Hepatocyte (in vitro differentiated cells): ENCODE measurements around the gene RBMS1. TPM values are rescaled to one million over a fixed set of nuclear protein-coding genes. Genes with fewer than 3 reads are reported as not detected.

Experiments used
- DNase-seq: peaks from one replicate; pipeline ENCODE4 v3.0.0-alpha.2; 2016; ENCODE audit warnings: low spot score
- H2AFZ ChIP-seq: fragments of 200-600 bp; sonication (generic); 2 replicates; pipeline ENCODE4 v1.6.0; 2016; ENCODE audit warnings: antibody characterized with exemption, mild to moderate bottlenecking
- H3K27ac ChIP-seq: fragments of 200-600 bp; sonication (generic); 2 replicates; pipeline ENCODE4 v1.5.1; 2016; ENCODE audit warnings: mild to moderate bottlenecking
- H3K27me3 ChIP-seq: fragments of 200-600 bp; sonication (generic); 2 replicates; pipeline ENCODE4 v1.6.1; 2016
- H3K36me3 ChIP-seq: fragments of 200-600 bp; sonication (generic); replicated peaks from 2 replicates; pipeline ENCODE4 v1.5.1; 2016; ENCODE audit warnings: low read depth; ENCODE audit not compliant: insufficient read depth
- H3K4me1 ChIP-seq: fragments of 200-600 bp; sonication (generic); 2 replicates; pipeline ENCODE4 v1.5.1; 2016; ENCODE audit warnings: mild to moderate bottlenecking, moderate library complexity; ENCODE audit not compliant: insufficient read depth
- H3K4me2 ChIP-seq: fragments of 200-600 bp; sonication (generic); 2 replicates; pipeline ENCODE4 v1.6.0; 2016
- H3K4me3 ChIP-seq: fragments of 200-600 bp; sonication (generic); 2 replicates; pipeline ENCODE4 v1.5.1; 2016; ENCODE audit warnings: mild to moderate bottlenecking
- H3K79me2 ChIP-seq: fragments of 200-600 bp; sonication (generic); 2 replicates; pipeline ENCODE4 v1.6.0; 2017; ENCODE audit warnings: mild to moderate bottlenecking
- H3K9me2 ChIP-seq: fragments of 200-600 bp; sonication (generic); replicated peaks from 2 replicates; pipeline ENCODE4 v1.6.0; 2017; ENCODE audit warnings: mild to moderate bottlenecking; ENCODE audit not compliant: insufficient read depth
- H3K9me3 ChIP-seq: fragments of 200-600 bp; sonication (generic); 2 replicates; pipeline ENCODE4 v1.5.1; 2016; ENCODE audit warnings: low read depth, mild to moderate bottlenecking
- H4K20me1 ChIP-seq: fragments of 200-600 bp; sonication (generic); 2 replicates; pipeline ENCODE4 v1.6.0; 2016; ENCODE audit warnings: mild to moderate bottlenecking; ENCODE audit not compliant: insufficient read depth, poor library complexity, severe bottlenecking
- EZH2 ChIP-seq: fragments of 200-600 bp; sonication (generic); IDR thresholded peaks from 2 replicates; pipeline ENCODE4 v1.6.1; 2016; ENCODE audit warnings: antibody characterized with exemption, mild to moderate bottlenecking, borderline replicate concordance
- EZH2phosphoT487 ChIP-seq: fragments of 200-600 bp; sonication (generic); IDR thresholded peaks from one replicate; pipeline ENCODE4 v1.6.1; 2018; ENCODE audit warnings: antibody characterized with exemption, mild to moderate bottlenecking, low read depth, moderate library complexity; ENCODE audit not compliant: unreplicated experiment, severe bottlenecking
- WGBS: methylation state at CpG from one replicate; pipeline ENCODE4 v1.1.6; 2016; ENCODE audit warnings: low lambda C conversion rate; ENCODE audit errors: missing lambda C conversion rate; 5-methylcytosine and 5-hydroxymethylcytosine counted together
- polyA plus RNA-seq: library from polyadenylated mRNA; unstranded; fragments of >200 nt; fragmentation: Nextera tagmentation; extraction: Ambion mirVana; gene quantifications from 2 replicates; pipeline ENCODE4 v1.2.1, GENCODE V29; 2016
- total RNA-seq: library from RNA; depleted of rRNA; stranded (reverse); fragments of >200 nt; gene quantifications from 2 replicates; pipeline ENCODE4 v1.2.3, GENCODE V29; 2014
- TF ChIP-seq, protein P1 (sequence below): fragments of 200-600 bp; sonication (generic); IDR thresholded peaks from 2 replicates; pipeline ENCODE4 v1.5.1; 2016; ENCODE audit warnings: antibody characterized with exemption, mild to moderate bottlenecking; ENCODE audit not compliant: poor library complexity

Gene RBMS1
- total and polyA plus RNA-seq, 2 experiments from 2014 or later, result 87.9 to 103 TPM

DNA sequence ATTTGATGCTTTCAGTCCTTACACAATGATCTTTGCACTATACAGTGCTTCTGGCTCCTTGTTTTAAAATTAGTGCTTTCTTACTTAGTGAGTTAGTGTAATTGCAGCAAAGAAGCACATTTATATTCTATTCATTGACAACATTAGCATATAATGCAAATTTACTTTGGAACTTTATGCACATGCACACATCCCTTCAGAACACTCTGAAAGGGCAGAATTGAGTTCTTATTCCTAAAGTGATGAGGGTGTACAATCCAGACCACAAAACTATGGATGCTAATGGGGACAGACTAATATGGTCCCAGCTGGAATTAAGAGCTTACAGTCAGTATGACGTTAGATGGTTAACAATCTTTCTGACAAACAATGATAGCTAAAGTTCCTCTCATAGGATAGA, 127.1 kb downstream of the RBMS1 start:
- Histone ChIP-seq H2AFZ (no peak overlapping the region), H3K9me2 (no peaks in the 10 kb centered on the region), H3K79me2 (peaks cover 94% of the 10 kb centered on the region), H3K27ac (no peak overlapping the region), H3K27me3 (no peaks in the 10 kb centered on the region), H3K4me2 (no peak overlapping the region), H3K9me3 (no peaks in the 10 kb centered on the region), H4K20me1 (peaks cover 41% of the 10 kb centered on the region), H3K4me1 (peaks cover 29% of the 10 kb centered on the region), H3K4me3 (no peak overlapping the region), H3K36me3 (no peaks in the 10 kb centered on the region)
- 72% methylated on average over 1 of the region's 1 CpG for WGBS
- TF ChIP-seq EZH2 (no peak), EZH2phosphoT487 (no peak)
- TF ChIP-seq, protein P1, sequence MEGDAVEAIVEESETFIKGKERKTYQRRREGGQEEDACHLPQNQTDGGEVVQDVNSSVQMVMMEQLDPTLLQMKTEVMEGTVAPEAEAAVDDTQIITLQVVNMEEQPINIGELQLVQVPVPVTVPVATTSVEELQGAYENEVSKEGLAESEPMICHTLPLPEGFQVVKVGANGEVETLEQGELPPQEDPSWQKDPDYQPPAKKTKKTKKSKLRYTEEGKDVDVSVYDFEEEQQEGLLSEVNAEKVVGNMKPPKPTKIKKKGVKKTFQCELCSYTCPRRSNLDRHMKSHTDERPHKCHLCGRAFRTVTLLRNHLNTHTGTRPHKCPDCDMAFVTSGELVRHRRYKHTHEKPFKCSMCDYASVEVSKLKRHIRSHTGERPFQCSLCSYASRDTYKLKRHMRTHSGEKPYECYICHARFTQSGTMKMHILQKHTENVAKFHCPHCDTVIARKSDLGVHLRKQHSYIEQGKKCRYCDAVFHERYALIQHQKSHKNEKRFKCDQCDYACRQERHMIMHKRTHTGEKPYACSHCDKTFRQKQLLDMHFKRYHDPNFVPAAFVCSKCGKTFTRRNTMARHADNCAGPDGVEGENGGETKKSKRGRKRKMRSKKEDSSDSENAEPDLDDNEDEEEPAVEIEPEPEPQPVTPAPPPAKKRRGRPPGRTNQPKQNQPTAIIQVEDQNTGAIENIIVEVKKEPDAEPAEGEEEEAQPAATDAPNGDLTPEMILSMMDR, result no peak
- DNase-seq, result no peak

- Histone ChIP-seq H3K79me2 (peaks cover 94% of the 10 kb centered on the region), H3K27ac (peak overlapping the region; percentile 2)
Observed at GRCh38 chr2:160365716-160366367, 127.8 kb downstream of the RBMS1 start.

DNA sequence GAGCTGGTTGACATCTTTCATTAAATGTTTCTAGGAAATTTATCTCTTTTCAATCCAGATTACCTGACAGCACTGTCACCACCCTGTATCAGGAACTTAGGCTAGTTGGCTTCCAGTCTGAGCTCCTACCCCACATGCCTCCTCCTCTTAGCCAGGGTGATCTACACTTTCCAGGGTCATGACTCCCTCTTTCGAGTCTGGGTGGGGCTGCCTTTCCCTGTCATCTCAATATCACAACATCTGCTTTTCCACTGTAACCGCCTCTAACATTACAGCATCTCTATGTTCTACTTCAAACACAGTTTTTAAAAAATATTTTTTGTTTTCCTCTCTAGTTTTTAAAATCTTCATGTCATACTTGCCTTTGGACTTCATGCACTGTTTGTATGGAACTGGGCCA, 129.2 kb downstream of the RBMS1 start:
- Histone ChIP-seq H4K20me1 (peaks cover 35% of the 10 kb centered on the region), H3K79me2 (peaks cover 94% of the 10 kb centered on the region), H3K9me2 (no peaks in the 10 kb centered on the region), H2AFZ (no peak overlapping the region), H3K27ac (peak overlapping the region; percentile 5), H3K4me2 (peak overlapping the region; percentile 7), H3K9me3 (no peaks in the 10 kb centered on the region), H3K36me3 (no peaks in the 10 kb centered on the region), H3K4me3 (no peak overlapping the region), H3K27me3 (no peaks in the 10 kb centered on the region), H3K4me1 (peaks cover 29% of the 10 kb centered on the region)
- no peak for DNase-seq
- 91% methylated on average over 2 of the region's 2 CpGs for WGBS
- TF ChIP-seq, protein P1, result no peak
- TF ChIP-seq EZH2 (no peak), EZH2phosphoT487 (no peak)

More at GRCh38 chr2:160365716-160366367, 127.8 kb downstream of the RBMS1 start:
- peak; percentile 38 for DNase-seq
- Histone ChIP-seq H3K27me3 (no peaks in the 10 kb centered on the region), H3K4me3 (no peak overlapping the region), H3K9me3 (no peaks in the 10 kb centered on the region), H3K4me1 (peaks cover 29% of the 10 kb centered on the region), H3K4me2 (peak overlapping the region; percentile 37), H3K9me2 (no peaks in the 10 kb centered on the region), H2AFZ (no peak overlapping the region), H4K20me1 (peaks cover 37% of the 10 kb centered on the region), H3K36me3 (no peaks in the 10 kb centered on the region)
- 59% methylated on average over 5 of the region's 5 CpGs for WGBS
- TF ChIP-seq EZH2phosphoT487, result no peak
- TF ChIP-seq, protein P1, result no peak
- TF ChIP-seq EZH2, result no peak
